Stimulated activated CD8-positive, alpha-beta memory T cell treated with anti-CD3 and anti-CD28 coated beads, Interleukin-15, amount 100 ng/mL, for 4 hours (primary cell): ENCODE results near the gene LAPTM5.

ENCODE experiments used
- DNase-seq, 2 donors: peaks; one replicate each; pipeline ENCODE4 v3.0.0-alpha.2; 2020; ENCODE audit warnings: low read depth in 2 of 2

The LAPTM5 gene

DNA sequence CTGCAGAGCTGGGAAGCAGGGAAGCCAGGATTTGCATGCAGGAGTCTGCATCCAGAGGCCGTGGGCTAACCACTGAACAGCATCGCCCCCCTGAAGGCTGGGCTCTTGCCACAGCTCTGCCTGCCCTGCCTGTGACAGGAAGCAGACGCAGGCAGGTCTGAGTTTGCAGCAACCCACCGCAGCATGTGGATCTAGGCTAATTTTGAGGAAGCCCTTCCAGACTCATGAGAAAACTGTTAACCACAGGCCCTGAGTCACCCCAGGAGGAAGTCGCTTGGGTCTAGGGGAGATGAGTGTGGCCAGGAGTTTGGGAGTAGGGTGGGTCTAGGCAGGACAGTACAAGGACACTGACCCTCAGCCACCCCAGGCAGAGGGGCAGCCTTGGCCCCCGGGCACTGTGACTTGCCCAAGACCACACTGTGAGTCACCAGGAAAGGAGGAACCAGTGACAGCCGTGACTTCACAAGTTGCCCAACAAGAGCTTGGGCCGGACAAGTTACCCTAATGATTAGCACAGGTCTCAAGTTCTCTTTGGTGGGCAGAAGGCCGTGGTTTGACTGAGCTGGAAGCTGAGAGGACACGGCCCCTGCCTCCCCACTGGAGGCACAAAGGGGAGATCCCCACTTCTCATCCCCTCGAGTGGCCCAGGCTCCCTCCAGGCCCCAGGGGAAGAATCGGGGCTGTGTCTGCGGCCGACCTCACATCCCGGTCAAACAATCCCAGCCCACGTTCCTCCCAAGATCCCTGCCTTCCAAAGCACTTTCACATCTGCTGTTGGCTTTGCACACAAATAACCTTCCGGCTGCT, 826 bp downstream of the LAPTM5 start:
- peak; percentile 52 to 53 for DNase-seq

DNA sequence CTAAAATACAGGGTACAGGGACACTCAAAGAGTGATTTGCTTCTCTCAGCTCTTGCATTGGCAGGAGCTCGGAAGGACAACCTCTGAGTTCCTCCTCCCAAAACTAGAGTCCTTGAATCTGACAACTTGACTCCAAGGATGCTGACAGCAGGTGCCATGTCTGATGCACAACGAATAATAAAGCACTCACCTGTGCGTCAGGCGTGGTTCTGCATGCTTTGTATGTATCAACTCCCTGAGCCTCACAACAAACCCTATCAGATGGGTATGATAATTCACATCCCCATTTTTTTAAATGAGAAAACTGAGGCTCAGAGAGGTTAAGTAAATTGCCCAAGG, 1.4 kb downstream of the LAPTM5 start:
- no peak for DNase-seq

DNA sequence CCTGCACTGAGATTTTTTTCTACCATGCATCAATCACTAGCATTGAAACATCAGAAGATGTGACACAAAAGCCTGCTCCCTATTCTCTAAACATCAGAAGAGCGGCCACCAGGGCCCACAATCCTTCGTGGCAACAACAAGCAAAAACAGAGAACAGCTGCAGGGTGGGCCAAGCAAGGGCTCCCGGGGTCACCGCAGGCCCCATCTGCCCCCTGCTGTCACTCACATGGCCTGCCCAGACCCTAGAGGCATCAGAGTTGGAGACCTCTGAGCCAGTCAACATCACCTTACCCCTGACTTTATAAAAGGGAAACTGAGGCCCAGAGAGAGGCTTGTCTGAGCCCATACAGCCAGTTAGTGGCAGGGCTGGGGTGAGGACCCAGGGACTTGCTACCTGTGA, 1.8 kb downstream of the LAPTM5 start:
- no peak for DNase-seq

DNA sequence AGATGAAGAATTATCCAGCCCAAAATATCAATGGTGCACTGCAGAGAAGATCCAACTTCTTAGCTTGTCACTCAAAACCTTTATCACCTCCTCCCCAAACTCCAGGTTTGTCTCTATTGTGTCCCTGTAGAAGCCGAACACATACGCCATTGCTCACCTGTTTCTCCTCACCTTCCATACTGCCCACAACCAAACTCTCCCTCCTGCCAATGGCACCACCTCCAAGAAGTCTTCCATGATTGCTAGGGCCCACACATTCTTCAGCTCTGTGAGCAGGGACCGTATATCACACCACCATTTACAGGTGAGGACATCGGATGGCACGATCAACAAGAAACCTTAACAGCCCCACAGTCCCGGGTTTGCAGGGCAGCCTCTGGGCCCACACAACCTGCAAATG, 2.2 kb downstream of the LAPTM5 start:
- no peak for DNase-seq

DNA sequence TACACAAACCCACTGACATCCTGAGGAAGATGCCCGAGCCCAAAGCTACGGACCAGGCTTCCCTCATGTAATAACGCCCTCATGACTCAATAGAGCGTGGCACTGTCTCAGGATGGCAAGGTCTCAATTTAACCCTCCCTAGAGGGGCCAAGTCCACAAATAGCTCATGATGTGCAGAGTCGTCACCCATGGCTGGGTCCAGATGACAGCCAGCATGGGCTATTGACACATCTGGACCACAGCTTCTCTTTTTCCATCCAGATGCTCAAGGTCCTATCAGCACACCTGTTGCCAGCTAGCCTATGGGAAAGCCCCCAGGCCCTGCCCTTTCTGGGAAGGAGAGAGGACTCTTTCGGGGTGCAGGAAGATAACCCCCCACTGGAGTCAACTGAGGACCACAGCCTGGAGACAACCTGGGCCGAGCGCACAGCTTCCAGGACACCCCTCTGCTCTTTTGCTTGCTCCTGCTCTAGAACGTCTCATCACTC, 2.8 kb downstream of the LAPTM5 start:
- DNase-seq = no peak

DNA sequence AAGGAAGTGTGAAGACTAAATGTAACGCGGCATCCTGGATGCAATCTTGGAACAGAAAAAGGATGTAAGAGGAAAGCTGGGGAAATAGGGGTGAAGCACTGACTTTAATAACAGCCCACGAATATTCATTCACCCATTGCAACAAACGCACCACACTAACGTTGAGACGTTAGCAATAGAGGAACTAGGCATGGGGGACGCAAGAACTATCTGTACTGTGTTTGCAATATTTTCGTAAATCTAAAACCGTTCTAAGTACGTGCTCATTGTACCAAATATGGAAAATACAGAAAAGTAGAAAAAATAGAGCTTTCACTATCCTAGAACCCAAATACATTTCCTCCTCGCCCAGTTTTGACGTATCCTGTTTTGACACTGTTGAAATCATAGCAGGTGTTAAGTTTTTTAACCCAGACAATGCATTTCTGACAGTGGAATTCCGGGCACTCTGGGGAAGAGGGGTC, 3.9 kb downstream of the LAPTM5 start:
- DNase-seq = no peak

DNA sequence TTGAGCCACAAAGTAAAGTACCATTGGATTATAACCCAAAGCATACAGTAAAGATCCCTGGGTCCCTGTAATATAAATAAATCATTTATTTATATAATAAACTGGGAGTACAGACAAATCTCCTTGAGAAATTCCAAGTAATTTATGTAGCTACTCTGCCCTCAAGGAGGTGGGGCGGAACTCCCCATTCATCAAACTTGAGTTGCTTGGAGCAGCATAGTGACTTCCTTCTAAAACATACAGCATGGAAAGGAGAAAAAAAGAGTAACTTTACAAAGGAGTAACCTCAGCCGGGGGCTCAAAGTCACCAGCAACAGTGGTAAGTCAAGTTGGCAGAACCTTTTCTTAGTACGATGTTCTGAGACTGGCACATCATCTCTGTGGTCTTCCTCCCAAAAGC, 4.5 kb downstream of the LAPTM5 start:
- no peak for DNase-seq

DNA sequence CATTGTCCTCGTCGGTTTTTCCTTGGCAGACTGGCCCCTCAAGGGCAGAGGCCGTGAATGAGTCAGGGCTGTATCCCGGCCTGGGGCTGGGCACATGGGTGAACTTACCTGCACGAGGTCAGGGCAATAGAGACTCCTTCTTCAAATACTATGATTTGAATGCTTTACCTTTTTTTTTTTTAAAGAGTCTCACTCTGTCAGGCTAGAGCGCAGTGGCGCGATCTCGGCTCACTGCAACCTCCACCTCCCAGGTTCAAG, 5.0 kb downstream of the LAPTM5 start:
- DNase-seq = no peak

DNA sequence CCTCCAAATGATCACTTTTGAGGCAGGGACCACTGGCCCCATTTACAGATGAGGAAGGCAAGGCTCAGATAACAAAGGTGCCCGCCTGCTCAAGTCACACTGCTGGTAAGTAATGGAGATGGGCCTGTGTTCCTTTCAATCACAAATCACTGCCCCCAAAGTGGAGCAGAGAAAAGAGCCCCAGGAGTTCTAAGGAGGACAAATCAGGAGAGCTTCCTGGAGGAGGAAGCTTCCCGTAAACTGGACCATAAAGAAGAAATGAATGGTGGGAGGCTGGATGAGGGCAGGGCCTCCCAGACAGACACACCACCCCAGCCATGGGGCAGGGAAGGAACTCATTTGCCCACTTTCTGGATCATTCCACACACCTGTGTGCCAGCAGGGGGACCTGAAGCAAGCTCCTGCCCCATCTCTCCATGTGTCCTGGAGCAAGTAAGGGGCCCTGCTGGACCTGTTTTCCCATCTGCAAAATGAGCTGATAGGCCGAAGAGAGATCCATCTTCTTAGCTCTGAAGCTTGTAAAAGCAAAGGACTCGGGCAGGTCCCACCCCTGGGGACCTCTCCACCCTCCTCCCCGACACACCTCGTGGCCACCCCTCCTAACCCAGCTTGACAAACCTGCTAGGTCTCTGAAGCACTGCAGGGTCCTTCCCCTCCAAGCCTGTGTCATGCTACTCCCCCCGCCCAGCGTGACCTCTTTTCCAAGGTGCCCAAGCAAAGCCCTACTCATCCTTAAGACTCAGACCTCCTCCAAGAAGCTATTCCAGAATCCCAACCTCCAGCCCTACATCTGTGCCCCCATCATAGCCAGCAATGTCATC, 5.5 kb downstream of the LAPTM5 start:
- DNase-seq = no peak

DNA sequence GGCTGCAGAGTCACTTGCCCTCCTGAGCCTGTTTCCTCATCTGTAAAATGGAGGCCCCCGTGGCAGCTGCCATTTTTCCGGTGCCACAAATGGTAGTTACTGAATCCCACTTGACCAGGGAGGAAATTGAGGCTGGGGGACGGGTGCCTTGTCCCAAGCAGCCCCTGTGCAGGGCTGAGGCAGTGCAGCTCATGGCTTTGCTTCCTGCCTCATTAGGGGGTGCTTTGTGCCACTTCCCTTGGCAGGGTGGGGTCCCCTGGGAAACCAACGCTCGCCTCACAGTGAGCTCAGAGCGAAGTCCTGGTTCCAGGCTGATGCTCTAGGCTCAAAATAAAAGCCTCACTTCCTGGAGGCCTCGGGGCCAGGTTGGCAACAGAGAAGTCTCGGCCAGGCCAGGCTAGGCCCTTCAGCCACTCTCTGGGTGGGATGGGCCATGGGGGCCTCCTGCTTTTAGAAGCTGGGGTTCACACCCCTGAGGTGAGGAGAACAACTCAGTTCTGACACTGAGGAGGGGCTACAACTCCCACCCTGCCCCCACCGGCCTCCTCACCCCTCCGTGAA, 6.8 kb downstream of the LAPTM5 start:
- DNase-seq = no peak

DNA sequence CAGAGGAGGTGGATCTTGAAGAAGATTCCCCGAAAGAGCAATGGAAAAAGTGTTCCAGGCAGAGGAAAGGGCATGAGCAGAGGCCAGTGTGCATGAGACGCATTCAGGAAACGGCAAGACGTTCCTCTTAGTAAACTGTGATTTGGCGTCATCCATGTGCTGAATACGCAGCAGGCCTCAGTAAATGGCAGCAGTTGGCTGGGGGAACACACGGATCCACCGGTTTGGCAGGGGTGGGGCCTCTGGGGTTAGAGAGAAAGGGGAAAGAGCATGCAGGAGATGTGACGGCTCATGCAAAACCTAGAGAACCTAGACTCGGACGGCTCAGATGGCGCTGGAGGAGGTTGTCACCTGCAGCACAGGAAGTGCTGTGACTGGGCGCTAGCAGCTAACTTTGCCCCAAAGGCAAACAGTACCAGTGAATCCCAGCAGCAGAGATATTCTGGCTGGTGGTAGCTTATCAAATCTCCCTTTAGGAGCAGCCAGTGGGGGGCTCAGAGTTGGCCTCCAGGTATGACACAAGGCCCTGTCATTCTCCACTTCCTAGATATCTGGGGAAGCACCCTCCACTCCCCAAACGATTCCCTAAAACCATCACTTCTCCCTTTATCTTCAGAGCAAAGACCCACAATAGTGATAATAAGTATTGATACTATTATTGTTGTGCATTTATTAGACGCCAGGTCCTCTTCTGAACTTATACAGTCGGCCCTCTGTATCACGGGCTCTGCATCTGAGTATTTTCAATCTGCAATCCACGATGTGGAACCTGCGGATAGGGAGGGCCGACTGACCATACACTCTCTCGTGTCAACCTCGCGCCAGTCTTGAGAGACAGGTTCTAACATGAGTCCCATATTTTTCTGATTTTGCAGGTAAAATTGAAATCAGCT, 7.6 kb downstream of the LAPTM5 start:
- no peak for DNase-seq

DNA sequence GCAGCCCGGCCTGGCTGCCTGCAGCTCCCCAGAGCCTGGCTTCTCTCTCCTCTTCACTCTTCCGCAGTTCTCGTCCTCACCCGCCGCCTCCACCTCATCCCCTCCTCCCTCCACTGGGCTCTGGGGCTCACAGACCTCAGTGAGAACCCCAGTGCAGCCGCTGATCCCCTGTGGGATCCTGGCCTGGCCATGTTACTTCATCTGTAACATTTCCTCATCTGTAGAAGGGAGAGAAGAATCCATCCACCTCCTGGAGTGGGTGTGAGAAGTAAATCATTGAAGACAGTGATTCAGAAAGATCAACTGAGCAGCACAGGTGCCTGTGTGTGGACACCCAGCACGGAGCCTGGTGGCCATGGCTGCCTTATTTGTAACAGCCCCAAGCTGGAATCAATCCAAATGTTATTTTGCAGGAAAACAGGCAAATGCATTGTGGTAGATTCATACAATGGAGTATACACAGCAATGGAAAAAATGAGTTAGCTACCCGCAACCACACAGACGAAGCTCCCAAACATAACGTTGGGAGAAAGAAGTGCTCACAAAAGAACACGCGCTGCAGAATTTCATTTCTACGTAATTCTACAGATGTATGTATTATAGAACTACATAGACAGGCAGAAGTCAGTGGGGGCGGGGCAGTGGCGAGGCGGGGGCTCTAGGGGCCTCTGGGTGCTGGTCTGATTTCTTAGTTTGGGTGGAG, 8.7 kb downstream of the LAPTM5 start:
- DNase-seq = no peak

DNA sequence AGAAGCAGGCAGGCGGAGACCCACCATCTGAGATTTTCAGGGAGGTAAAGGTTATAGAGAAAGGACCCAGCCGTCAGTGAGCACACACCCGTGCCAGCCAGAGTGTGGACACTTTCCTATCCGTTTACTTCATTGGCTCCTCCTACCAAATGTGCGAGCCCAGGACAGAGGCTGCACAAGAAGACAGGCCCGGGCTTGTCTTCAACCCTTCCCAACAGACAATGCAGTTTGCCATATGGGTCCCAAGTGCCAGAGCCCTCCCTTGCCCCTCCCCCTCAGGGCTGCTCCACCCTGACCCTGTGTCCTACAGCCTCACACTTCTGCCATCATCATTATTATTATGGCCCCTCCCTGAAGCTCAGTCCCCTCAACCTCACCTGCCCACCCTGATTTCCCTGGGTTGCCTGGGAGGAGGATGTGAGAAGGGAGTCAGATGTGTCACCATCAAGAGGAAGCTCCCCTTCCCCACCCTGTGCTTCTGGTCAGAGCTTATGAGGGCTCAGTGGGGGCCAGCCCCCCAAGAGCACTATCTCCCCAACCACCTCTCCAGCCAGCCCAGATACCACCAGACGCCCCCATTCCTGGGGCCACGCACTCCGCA, 9.4 kb downstream of the LAPTM5 start:
- DNase-seq = no peak

DNA sequence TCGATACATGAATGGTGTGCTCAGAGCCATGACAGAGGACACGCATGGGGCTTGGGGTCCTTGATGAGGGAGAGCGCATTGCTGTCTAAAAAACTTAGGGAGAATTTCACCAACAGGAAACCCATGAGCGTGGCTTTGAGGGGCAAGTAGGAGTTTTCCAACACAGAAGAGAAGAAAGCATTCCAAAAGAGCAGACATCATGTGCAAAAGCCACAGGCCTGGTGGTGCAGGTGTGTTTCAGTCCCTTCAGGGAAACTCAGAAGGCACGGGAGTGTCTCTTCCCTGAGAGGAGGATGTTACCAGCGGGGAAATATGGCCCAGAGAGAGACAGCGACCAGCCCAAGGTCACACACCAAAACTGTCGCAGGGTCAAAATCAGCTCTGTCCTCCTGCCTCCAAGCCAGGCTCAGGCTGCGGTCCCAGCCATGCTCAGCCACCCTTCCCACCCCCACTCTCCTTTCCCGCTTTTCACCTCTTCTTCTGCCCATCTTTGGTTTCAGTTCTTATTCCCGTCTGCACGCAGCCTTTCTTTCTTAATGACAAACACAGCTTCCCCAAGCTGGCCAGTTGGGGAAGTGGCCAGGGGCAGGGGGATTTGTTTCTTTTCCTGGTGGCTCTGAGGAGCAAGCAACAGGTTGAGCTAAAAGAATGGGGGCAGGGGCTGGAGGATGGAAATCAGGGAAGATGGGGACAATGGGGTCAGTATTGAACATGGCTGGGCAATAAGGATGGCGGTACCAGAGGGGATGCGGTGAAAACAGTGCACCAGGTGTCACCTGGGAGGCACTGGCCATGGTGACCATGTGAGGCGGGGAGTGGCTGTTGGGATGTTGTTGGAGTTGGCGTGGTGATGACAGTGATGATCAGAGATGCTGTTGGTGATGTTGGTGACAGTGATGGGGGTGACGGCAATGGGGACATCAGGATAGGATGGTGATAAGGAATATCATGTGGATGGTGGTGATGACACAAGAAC, 10.3 kb downstream of the LAPTM5 start:
- no peak for DNase-seq

DNA sequence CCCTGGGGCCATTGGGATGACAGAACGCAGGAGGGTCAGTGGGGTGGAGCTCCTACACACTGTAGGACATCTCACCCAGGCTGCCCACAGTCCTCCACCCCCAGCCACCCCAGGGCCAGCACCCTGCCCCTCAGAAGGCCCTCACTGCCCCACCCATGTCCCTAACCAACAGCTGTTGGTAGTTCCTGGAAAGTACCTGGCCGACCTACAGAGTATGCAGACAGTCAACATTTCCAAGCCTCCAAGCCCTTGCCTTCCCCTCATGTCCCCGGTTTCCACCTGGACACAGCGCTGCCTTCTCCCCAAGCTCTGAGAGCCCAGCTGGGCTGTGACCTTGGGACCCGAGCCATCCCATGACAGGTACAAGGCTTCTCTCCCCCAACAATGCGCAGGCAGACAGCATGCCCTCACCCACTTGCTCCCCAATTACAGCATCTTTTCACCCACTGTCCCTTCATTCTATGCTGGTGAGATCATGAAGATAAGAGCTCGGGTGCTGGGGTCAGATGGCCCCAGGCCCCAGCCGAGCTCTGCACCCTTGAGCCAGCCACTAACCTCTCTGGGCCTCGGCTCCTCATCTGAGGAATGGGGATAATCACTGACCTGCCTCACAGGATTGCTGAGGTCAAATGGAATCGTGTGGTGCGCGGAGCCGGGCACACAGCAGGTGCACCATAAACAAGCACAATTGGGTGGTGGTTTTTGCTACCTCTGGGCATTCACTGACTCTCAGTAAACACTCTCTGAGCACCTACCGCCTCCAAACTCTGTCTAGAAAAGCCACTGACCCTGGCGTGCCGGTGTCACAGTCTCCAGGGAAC, 11.2 kb downstream of the LAPTM5 start:
- no peak for DNase-seq

DNA sequence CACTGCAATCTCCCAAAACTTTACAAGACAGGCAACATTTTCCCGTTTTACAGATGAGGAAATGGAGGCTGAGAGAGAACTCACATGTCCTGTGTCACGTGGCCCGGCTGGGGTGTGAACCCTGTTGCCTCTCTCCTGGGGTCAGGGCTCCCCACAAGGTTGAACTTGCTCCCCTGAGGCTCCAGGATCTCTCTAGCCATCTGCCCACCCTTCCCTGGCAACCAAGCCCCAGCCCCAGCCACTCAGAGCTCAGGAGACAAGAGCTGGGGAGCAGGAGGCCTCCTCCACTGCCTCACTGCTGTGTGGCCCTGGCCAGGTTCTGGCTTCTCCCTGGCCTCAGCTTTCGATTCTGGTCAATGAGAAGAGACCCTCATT, 11.8 kb downstream of the LAPTM5 start:
- no peak for DNase-seq

DNA sequence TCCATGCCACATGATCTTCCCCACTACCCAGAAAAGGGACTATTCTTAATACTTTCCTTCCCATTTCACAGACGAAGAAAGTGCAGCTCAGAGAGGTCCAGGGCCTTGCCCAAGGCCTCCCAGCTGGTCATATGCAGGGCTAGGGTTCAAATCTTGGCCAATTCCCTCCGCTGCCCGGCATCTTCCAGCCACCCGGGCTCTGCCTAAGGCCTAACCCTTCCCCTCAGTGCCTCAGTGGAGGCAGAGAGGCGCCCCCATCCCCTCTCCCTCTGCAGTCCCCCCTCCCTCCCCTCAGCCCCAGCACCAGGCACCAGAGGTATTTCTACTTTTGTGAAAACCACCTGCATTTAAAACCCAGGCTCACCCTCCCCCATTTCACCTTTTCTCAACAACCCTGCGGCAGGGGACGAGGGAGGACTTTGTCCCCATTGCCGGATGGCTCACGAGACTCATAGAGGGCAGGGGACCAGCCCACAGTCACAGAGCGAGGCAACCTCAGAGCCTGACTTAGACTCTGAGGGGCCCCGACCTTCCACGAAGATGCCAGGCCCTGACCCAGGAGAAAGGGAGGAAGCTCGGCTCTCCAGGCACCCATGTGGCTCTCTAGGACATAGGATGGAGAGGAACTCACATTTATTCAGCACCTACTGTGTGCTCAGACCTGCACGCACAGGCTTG, 12.3 kb downstream of the LAPTM5 start:
- no peak for DNase-seq

DNA sequence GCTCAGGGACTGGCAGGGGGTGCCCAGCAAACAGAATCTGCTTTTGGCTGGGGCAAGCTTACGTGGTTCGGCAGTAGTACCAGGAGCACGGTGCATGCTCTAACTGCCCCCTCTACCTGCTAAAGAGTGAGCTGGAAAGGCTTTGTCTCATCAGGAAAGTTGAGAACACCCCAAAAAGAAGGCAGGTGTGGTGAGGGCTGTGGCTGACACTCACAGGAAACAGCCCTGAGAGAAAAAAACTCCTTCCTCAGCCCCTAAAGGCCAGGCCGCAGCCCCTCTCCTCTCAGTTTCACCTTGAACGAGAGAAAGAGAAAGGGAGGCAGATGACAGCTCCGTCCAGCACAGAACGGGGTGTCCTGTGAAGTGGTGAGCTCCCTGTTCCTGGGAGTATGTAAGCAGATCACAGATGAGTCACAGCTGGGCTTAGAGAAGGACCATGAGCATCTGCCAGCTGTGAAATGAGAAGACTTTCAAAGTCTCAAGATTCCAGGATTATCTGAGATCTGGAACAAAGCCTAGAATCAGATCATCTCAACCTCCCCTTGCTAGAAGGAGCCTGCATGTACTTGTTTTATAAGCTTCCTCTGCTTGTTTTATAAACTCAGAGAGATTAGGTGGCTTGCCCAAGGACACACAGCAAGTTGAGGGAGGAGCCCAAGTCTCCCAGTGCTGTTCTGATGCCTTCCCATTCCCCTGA, 13.4 kb downstream of the LAPTM5 start:
- no peak for DNase-seq
